Thyroid gland (tissue), 4 donors: ENCODE results near the gene TEAD3. TPM values are rescaled to one million over a fixed set of nuclear protein-coding genes. Genes with fewer than 3 reads are reported as not detected.
"Not testable (repeated sequence)": the region's sequence is repeated elsewhere in the genome, so short reads cannot be mapped to it uniquely, and the experiment has no call there.

Experiments
- DNase-seq, 2 donors: peaks; one replicate each; pipeline ENCODE4 v3.0.0-alpha.2; 2019
- H3K27ac ChIP-seq, 3 donors: fragments of 200-600 bp; sonication (generic); 1 replicate in 2 of 3; 2 replicates in 1 of 3; pipeline ENCODE4 v1.5.1; 2016 to 2019; ENCODE audit warnings: mild to moderate bottlenecking in 1 of 3, moderate library complexity in 1 of 3
- H3K27me3 ChIP-seq: fragments of 200-600 bp; sonication (generic); one replicate; pipeline ENCODE4 v1.5.1; 2019
- H3K36me3 ChIP-seq, 2 donors: fragments of 200-600 bp; sonication (generic); one replicate each; pipeline ENCODE4 v1.5.1; 2016 to 2019
- H3K4me1 ChIP-seq, 2 donors: fragments of 200-600 bp; sonication (generic); one replicate each; pipeline ENCODE4 v1.5.1; 2017 to 2019
- H3K4me3 ChIP-seq, 3 donors: fragments of 200-600 bp; sonication (generic); replicated peaks in 1 of 3; 1 replicate in 2 of 3; 2 replicates in 1 of 3; pipeline ENCODE4 v1.5.1; 2016; ENCODE audit warnings: mild to moderate bottlenecking in 1 of 3
- H3K9me3 ChIP-seq: fragments of 200-600 bp; sonication (generic); one replicate; pipeline ENCODE4 v1.5.1; 2017
- POLR2A ChIP-seq, 2 donors: fragments of 450-650 bp; IDR thresholded peaks; one replicate each; pipeline ENCODE4 v1.6.1; 2017; ENCODE audit warnings: antibody characterized with exemption in 2 of 2, mild to moderate bottlenecking in 2 of 2, moderate library complexity in 1 of 2
- WGBS, 2 donors: methylation state at CpG; one replicate each; pipeline ENCODE4 v1.1.5; 2017; 5-methylcytosine and 5-hydroxymethylcytosine counted together
- intact Hi-C: fragments of 100-400 bp; cut with DNase I; formaldehyde crosslinking; loops from one replicate; pipeline ENCODE4 v1.15.1; 2023
- total RNA-seq, 4 donors: library from RNA; depleted of rRNA; stranded (reverse); fragments of >200 nt; gene quantifications; one replicate each; pipeline ENCODE4 v1.2.3, GENCODE V29; 2016
- TF ChIP-seq, protein P1 (sequence below), 6 experiments: fragments of 200-600 bp in 3 of 6; fragments of 450-650 bp in 3 of 6; sonication (generic) in 3 of 6; IDR thresholded peaks; one replicate each; pipeline ENCODE4 v1.5.1; 2016 to 2019; ENCODE audit warnings: antibody characterized with exemption in 6 of 6, mild to moderate bottlenecking in 2 of 6, inconsistent platforms in 1 of 6, moderate library complexity in 1 of 6

TEAD3 gene
- total RNA-seq, 4 donors from 2014 or later: 9.9 to 17.0 (median 11.2) TPM

DNA sequence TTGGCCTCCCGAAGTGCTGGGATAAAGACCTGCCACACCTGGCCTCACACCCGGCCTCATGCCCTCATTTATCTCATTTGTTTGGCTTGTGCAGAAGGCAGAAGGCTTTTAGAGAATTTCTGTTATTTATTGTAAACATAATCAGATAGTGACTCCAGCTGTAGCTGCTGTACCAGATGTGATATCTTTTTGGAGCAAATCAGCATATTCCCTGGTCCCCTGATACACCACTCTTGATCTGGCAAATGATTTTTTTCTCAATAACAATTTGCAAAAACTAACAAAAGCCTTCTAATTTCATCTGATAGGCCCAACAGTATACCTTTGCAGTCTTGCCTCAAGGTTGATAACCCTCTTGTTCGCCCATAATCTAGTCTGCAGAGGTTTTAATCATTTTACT is 42.3 kb upstream of the TEAD3 start:
- intact Hi-C loops: no loop called here
- Histone ChIP-seq H3K27ac (no peak overlapping the region), H3K36me3 (no peaks in the 10 kb centered on the region), H3K9me3 (no peaks in the 10 kb centered on the region), H3K27me3 (no peaks in the 10 kb centered on the region), H3K4me1 (peaks cover 0 to 5% of the 10 kb centered on the region in 2 donors), H3K4me3 (no peak overlapping the region)
- no peak for TF ChIP-seq POLR2A (IDR thresholded peaks at IDR 0.05)
- TF ChIP-seq, protein P1, sequence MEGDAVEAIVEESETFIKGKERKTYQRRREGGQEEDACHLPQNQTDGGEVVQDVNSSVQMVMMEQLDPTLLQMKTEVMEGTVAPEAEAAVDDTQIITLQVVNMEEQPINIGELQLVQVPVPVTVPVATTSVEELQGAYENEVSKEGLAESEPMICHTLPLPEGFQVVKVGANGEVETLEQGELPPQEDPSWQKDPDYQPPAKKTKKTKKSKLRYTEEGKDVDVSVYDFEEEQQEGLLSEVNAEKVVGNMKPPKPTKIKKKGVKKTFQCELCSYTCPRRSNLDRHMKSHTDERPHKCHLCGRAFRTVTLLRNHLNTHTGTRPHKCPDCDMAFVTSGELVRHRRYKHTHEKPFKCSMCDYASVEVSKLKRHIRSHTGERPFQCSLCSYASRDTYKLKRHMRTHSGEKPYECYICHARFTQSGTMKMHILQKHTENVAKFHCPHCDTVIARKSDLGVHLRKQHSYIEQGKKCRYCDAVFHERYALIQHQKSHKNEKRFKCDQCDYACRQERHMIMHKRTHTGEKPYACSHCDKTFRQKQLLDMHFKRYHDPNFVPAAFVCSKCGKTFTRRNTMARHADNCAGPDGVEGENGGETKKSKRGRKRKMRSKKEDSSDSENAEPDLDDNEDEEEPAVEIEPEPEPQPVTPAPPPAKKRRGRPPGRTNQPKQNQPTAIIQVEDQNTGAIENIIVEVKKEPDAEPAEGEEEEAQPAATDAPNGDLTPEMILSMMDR (IDR thresholded peaks at IDR 0.05): no peak
- WGBS, 2 donors: 81 to 93% methylated on average over 3 of the region's 3 CpGs
- DNase-seq: no peak

DNA sequence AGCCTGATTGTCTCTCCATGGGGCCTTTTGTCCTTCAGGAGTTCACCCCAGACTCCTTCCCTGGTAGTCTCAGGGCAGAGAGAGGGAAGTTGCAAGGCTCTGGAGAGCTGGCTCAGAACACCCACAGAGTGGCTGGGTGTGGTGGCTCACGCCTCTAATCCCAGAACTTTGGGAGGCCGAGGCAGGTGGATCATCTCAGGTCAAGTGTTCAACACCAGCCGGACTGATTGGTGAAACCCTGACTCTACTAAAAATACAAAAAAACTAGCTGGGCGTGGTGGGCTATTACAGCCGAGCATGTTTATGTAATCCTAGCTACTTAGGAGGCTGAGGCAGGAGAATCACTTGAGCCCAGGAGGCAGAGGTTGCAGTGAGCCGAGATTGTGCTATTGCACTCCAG is 39.0 kb upstream of the TEAD3 start:
- H3K9me3 ChIP-seq, H3K36me3 ChIP-seq, H3K27ac ChIP-seq, DNase-seq, H3K27me3 ChIP-seq, H3K4me1 ChIP-seq, H3K4me3 ChIP-seq, intact Hi-C loops: not testable (repeated sequence)
- 81 to 84% methylated on average over 6 of the region's 6 CpGs for WGBS, 2 donors

DNA sequence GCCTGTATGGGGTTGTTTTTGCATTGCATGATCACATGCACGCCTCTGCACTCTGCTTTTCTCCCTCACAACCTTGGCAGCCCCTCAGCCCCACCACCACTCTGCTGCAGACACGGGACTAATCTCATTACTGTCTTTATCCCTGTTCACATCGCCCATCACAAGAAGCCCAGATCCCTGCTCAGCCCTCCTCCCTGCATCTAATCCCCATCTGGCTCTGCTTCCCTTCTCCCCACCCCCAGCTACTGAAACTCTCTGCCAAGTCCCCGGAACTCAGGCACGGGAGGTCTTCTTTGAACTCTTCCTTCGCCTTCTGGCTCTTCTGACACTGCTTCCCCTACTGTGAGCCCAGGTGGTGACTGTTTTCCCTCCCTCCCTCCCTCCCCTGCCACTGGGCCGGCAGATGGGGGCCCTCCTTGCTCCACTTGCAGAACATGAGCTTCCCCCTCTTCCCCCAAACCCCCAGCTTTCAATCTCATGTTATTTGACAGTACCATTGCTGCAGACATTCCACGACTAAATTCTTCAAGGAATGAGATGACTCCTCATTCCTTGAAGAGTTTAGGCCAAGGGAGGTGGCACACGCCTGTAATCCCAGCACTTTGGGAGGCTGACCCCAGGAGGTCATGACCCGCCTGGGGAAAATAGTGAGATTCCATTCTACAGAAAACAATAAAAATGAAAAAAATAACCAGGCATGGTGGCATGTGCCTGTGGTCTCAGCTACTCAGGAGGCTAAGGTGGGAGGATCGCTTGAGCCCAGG is 37.7 kb upstream of the TEAD3 start:
- WGBS, 2 donors: 40 to 51% methylated on average over 11 of the region's 11 CpGs
- no peaks in the 10 kb centered on the region for H3K4me1 ChIP-seq
- H3K27ac ChIP-seq: no peak overlapping the region
- H3K4me3 ChIP-seq: no peak overlapping the region
- no peak for DNase-seq
- no peaks in the 10 kb centered on the region for H3K36me3 ChIP-seq
- intact Hi-C loops: no loop called here
- H3K27me3 ChIP-seq: no peaks in the 10 kb centered on the region
- TF ChIP-seq, protein P1 (IDR thresholded peaks at IDR 0.05): no peak
- TF ChIP-seq POLR2A (IDR thresholded peaks at IDR 0.05): no peak
- no peaks in the 10 kb centered on the region for H3K9me3 ChIP-seq

DNA sequence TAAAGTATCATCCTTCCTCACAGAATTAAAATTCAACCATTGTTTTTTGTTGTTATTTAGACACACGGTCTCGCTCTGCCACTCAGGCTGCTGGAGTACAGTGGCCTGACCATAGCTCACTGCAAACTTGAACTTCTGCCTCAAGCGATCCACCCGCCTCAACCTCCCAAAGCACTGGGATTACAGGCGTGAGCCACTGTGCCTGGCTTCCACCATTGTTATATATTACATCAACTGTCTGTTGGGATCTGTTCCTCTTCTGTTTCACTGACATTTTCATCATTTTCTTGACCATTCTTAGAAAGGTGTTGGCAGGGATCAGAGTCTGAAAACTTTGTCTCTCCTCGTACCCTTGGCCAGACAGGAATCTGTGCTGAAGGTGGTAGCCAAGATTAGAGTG is 37.1 kb upstream of the TEAD3 start:
- no peaks in the 10 kb centered on the region for H3K36me3 ChIP-seq
- DNase-seq: no peak

DNA sequence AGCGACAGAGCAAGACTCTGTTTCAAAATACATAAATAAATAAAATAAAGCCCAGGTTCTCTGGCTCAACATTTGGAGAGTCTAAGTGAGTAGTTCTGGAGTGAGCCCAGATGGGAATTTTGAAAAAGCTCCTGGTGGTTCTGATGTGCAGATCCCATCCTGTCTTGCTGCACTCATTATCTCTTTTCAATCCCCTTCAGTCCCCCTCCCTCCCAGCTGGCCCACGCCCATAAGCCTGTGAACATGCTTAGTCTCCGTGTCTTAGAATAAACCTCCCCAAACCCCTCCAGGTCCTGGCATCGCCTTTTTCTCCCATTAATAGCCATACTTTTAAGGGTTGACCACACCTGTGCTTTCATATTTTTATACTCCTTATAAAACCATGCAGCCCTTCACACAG is 35.2 kb upstream of the TEAD3 start:
- intact Hi-C loops: no loop called here
- no peaks in the 10 kb centered on the region for H3K4me1 ChIP-seq
- WGBS, 2 donors: 85 to 86% methylated on average over 4 of the region's 4 CpGs

More for the DNA sequence above, 37.1 kb upstream of the TEAD3 start:
- Histone ChIP-seq H3K9me3 (no peaks in the 10 kb centered on the region), H3K27me3 (no peaks in the 10 kb centered on the region), H3K4me1 (no peaks in the 10 kb centered on the region), H3K27ac (no peak overlapping the region), H3K4me3 (no peak overlapping the region)
- no peak for TF ChIP-seq POLR2A (IDR thresholded peaks at IDR 0.05)
- TF ChIP-seq, protein P1 (IDR thresholded peaks at IDR 0.05): no peak
- 76 to 83% methylated on average over 6 of the region's 6 CpGs for WGBS, 2 donors
- intact Hi-C loops: no loop called here

More for the DNA sequence above, 35.2 kb upstream of the TEAD3 start:
- H3K27ac ChIP-seq: no peak overlapping the region
- no peaks in the 10 kb centered on the region for H3K36me3 ChIP-seq
- H3K4me3 ChIP-seq: no peak overlapping the region
- no peaks in the 10 kb centered on the region for H3K9me3 ChIP-seq
- DNase-seq: no peak
- TF ChIP-seq POLR2A (IDR thresholded peaks at IDR 0.05): no peak
- TF ChIP-seq, protein P1 (IDR thresholded peaks at IDR 0.05): no peak
- H3K27me3 ChIP-seq: no peaks in the 10 kb centered on the region
